ENCODE data around the gene TACR1.
"Not testable (repeated sequence)": the region's sequence is repeated elsewhere in the genome, so short reads cannot be mapped to it uniquely, and the experiment has no call there.

Gene TACR1

GRCh38 chr2:75088791-75089190 lies 110.5 kb downstream of the TACR1 start:
- no peak for ATAC-seq

DNA sequence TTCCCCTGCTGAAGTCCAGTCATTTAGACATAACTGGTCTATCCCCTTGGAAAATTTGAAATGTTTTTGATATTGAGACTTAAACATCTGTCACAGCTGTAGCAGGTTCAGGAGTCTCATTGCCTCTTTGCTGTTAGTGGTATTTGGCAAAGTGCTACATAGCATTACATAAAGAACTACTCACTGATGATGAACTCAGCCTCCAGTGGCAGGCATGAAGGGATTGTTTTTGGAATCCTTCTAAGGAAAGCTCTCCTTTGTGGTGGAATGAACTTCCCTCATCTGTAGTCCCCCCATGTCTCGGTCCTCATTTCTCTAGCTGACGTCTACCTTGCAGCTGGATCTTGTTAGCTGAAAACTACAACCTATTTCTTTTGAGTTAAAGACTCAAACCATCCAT lies 111.6 kb downstream of the TACR1 start:
- ATAC-seq (no peak), DNase-seq (no peak)

More at GRCh38 chr2:75088791-75089190, 110.5 kb downstream of the TACR1 start:
- no peak for DNase-seq

GRCh38 chr2:75079575-75079974 lies 119.7 kb downstream of the TACR1 start:
- DNase-seq (no peak), ATAC-seq (no peak)

DNA sequence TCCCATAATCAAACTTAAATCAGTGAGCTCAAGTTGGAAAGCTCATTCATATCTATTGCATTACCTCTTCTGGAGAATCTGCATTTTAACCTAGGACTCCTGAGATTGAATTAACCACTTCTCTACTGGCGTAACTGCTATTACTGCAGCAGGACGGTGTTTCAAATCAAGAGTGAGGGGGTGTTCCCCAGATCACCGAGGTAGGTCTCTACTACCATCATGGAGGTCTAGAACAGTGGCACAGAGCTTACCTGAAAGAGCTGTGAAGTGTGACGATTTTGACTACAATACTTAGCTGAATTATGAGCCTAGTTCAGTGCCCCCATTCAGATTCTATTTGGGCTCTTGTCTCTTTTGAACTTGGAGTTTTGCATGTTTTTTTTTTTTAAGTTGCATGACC lies 121.4 kb downstream of the TACR1 start:
- ATAC-seq: no peak

DNA sequence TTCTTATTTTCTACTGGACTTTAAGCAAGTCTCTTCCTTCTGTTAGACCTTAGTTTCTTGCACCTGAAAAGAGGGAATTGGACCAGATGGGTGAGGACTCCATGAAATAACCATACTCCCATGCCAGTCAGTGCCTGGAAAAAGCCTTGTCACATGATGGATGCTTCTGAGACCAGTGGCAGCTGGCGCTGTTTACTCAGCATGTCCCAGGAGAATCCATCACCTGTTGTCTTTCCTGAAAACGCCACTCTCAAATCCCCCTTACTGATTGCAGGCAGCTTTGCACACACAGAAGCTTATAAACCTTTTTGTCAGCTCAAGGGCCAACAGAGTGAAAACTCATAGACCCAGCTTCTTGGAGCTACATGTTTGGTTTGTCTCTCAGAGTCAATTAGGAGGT lies 123.2 kb downstream of the TACR1 start:
- ATAC-seq (no peak), DNase-seq (no peak)

More for the DNA sequence above, 121.4 kb downstream of the TACR1 start:
- DNase-seq: no peak

GRCh38 chr2:75074708-75075107 lies 124.6 kb downstream of the TACR1 start:
- no peak for DNase-seq
- no peak for ATAC-seq

- DNase-seq (no peak), ATAC-seq (no peak)
These were observed 125.1 kb downstream of the TACR1 start for GRCh38 chr2:75074228-75074627.

GRCh38 chr2:75071766-75072165 lies 127.6 kb downstream of the TACR1 start:
- DNase-seq (no peak), ATAC-seq (no peak)

- DNase-seq: no peak
- ATAC-seq: no peak
These were observed 130.8 kb downstream of the TACR1 start for GRCh38 chr2:75068546-75068945.

GRCh38 chr2:75067506-75067905 lies 131.8 kb downstream of the TACR1 start:
- DNase-seq (no peak), ATAC-seq (no peak)

- ATAC-seq (no peak), DNase-seq (no peak)
These were observed 133.0 kb downstream of the TACR1 start for GRCh38 chr2:75066121-75066902.

GRCh38 chr2:75065402-75066008 lies 133.8 kb downstream of the TACR1 start:
- ATAC-seq (no peak), DNase-seq (no peak)

DNA sequence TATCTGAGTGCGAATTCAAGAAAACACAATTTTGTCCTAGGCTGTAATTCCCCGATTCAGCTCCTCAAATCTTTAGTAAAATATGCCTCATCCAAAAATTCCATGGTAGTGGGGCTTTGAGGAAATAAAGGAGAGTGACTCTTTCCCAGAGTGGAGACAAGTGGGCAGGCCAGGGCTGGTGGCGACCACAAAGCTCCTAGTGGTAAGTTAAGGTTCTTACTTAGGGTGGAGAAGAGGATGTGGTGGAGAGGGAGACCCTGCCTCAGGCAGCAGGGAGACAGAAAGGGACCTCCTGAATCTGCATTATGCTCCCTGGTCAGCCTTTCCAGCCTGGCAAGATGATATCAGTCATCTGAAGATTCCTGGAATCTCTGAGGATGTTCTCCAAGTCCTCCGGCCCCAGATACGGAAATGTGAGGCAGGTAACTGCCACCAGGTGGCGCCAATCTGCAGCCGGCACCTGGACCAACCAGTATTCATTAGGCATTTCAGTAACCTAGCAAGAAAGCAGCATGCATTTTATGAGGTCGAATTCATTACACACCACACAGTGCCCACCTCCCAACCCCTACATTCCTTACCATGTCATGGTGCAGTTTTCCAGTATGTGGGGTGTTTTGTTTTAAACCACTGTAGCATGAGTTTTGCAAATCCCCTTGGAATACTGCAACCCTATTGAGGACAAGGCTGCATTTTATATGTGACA lies 134.5 kb downstream of the TACR1 start:
- DNase-seq (peak; percentile 62), ATAC-seq (no peak)

DNA sequence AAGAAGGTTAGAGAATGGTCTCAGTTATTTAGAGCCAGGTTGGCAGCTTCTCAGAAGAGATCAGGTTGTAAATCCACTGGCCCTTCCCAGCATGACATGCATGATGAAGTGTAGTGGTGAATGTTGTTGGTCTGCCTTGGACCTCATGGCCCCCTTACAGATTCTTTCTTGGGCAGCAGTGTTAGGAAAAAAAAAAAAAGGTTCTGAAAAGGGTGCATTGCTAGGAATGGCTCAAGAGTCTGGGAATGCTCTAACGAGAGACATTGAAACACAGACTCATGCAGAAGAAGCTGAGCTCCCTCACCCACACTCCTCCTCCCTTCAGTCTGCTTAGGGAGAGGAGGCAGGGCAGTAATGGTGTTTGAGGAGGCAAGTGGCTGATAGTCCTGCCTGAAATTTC lies 135.4 kb downstream of the TACR1 start:
- ATAC-seq (no peak), DNase-seq (no peak)

DNA sequence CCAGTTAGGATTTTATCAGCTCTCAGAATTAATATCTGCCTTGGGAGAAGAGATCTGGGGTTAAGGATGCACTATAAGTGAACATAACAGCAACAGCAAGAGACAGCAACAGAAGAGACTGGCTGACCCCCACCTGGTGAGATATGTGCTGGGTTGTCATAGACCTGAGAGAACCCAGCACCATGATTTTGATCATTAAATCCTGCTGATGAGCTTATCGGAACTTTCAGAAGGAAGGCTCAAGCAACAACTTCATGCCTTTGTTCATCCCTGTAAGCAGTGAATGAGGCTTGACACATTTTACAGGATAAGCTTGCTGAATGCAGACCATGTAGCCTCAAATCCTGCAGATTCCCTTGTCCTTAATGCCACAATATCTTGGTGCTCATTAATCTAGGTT lies 140.9 kb downstream of the TACR1 start:
- ATAC-seq: no peak
- DNase-seq: no peak

- not testable (repeated sequence) for DNase-seq, ATAC-seq
These were observed 142.2 kb downstream of the TACR1 start for GRCh38 chr2:75057150-75057549.

DNA sequence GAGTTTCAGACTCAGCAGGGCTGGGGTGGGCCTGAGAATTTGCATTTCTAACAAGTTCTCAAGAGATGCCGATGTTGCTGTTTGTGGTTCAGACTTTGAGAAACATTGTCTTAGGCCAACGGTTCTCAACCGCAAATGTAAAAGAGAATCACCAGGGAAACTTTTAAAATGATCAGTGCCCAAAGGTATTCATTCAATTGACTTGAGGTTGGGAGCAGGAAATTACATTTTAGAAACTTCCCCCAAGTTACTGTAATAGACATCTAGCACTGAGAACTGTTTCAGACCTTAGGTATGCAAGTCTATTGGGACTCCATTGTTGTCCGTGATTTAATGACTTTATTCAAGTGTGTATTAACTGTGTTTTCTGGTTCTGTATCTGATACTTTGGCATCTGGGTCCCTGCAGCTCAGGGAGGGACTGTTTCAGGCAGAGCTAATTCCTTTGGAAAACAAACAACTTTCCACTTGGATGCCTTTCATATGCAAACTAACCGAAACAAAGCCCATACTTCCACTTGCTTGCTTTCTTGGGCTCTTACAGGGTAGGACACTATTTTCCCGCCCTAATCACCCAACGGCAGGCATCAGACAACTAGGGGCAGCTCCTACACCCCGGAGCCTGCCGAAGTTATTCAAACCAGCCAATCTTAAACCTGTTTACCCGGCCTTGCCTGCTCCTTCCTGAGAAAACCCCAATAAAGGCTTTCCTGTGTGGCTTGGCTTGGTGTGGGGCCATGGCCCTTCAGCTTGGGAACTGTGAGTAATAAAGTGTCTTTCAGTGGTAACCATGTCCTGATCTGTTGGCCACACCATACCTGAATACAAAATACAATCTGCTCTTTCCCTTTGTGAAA lies 143.3 kb downstream of the TACR1 start:
- no peak for DNase-seq
- no peak for ATAC-seq

DNA sequence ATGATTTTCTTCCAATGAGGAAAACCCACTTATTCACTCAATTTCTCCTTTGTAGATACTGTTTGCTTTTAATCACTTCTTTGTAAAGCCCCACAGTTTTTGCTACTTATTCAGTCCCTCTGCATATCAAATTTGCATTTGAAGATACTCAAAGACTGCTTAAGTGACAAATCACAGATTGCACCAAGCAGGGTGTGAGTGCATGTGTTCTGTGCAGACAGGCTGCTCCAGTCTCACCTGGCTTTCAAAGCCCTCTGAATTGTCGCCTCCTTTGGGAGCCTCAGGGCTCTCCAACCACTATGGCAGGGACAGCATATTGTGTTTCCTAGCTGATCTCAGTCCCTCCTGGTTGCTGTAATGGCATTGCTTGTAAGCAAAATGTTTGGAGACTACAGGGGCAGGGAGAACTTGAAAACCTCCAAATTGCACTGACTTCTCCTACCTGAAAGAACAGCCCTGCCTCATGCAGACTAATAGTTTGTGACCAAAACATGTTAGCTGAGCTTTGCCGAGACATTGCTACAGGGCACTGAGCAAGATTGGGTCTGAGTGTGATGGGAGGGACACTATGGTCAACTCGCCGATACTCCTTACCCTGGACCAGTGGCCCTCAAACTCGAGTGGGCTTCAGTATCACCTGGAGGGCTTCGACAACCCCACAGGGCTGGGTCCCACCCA lies 144.0 kb downstream of the TACR1 start:
- DNase-seq (no peak), ATAC-seq (no peak)

- DNase-seq (no peak), ATAC-seq (no peak)
These were observed 145.0 kb downstream of the TACR1 start for GRCh38 chr2:75054296-75054695.

GRCh38 chr2:75053484-75054112 lies 145.7 kb downstream of the TACR1 start:
- DNase-seq (peak; percentile 6), ATAC-seq (peak; percentile 65)

DNA sequence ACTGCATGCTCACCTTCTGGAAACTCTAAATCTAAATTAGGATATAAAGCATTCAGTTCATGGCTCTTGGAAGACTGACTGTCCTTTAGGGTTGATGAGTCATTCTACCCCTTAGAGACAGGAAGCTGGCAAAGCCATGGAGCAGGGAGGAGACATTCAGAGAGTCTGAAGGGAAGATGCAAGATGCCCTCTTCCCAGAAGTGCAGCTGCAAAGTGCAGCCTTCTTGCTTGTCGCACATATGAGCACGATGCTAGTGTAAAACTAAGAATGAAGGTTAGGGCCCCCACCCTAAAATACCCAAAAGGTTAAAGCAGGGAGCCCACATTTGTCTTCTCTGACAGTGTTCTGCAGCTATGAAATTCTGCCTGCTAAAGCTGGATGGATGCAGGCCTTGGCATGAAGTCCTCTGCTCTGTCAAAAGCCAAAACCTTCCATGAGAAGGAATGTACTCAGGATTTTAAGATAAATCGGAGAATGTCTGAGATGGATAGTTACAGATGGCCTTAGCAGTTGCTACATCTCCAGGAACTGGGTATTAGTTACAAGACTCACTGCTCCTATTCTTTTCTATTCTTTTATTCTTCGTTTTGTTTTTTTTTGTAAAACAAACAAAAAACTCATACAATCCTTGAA lies 151.2 kb downstream of the TACR1 start:
- ATAC-seq (no peak), DNase-seq (no peak)
